ENCODE results near the gene FAM135A.
"Not testable (repeated sequence)": the region's sequence is repeated elsewhere in the genome, so short reads cannot be mapped to it uniquely, and the experiment has no call there.

The FAM135A gene

GRCh38 chr6:70396796-70397729, 16.2 kb upstream of the FAM135A start:
- no peak for DNase-seq (ENCODE audit: low read depth)

DNA sequence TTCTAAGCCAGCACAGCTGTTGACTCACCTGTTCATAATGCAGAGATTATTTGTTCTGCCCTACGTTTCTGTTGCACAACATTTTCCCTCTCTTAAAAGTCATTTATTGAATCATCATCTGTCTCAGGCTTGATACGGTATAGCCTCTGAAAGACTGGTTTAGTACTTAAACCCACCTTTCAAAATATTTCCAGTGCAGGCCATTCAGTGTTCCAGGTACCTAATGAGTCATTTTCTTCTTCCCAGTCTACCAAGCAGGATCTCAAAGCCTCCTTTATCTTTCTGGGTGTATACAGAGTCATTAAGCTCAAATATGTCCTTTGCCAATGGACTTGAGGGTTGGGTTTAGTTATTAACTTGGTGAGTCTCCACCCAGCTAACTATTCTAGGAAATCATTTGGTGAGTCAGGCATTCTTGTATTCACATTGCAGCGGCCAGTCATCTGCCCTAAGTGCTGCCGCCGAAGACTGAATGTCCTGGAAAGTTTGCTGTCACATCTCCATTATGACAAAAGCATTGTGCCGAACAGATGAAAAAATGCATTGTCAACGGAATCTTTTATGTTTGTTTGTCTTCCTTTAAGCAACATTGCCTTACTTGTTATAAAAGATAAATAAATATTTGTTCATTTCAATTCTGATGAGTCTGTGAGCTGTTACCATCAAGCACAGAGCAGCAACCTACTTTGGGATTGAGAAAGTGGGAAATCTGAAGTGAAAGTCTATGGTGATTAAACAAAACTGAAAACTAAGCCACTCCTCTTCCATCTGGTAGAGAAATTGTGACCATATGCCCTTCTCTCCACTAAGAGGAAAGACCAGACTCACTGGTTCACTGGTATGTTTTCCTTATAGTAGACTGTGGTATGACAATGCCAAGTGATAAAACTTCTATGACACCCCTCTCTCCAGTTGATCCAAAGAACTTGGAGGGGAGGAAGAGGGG, 14.3 kb upstream of the FAM135A start:
- DNase-seq (ENCODE audit: low read depth), result no peak

GRCh38 chr6:70404658-70405057, 8.7 kb upstream of the FAM135A start:
- no peak for DNase-seq (ENCODE audit: low read depth)

GRCh38 chr6:70409216-70409615, 4.1 kb upstream of the FAM135A start:
- DNase-seq (ENCODE audit: low read depth), result no peak

- no peak for DNase-seq (ENCODE audit: low read depth)
These were observed 1.6 kb upstream of the FAM135A start for GRCh38 chr6:70411542-70412251.

DNA sequence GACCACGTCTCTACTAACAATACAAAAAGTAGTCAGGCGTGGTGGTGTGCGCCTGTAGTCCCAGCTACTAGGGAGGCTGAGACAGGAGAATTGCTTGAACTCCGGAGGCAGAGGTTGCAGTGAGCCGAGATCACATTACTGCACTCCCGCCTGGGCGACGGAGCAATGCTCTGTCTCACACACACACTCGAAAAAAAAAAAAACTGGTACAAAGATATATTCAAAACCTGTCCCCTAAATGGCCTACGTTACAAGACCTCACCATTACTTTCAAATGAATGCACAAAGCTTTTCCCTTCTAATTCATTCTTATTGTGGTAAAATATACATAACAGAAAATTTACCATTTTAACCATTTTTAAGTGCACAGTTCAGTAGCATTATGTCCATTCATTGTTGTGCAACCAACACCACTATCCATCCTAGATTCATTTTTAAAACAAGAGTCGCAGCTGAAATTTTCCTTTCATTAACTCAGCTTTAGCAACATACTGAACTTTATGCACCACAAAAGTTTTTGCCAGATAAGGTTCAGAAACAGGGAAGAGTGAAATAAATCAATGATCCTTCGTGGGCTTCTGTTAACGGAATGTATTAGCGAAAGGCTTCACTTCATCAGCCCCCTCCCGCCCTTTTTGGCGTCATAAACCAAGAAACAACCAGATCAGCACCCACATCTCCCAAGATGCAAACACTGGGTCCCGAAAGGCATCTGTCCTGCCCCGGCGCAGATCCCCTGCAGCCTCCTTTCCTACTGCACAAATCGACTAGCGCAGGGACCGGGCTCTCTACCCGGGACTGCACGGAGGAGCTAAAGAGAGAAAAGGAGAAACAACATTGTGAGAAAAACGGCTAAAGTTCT, 825 bp upstream of the FAM135A start:
- no peak for DNase-seq (ENCODE audit: low read depth)

DNA sequence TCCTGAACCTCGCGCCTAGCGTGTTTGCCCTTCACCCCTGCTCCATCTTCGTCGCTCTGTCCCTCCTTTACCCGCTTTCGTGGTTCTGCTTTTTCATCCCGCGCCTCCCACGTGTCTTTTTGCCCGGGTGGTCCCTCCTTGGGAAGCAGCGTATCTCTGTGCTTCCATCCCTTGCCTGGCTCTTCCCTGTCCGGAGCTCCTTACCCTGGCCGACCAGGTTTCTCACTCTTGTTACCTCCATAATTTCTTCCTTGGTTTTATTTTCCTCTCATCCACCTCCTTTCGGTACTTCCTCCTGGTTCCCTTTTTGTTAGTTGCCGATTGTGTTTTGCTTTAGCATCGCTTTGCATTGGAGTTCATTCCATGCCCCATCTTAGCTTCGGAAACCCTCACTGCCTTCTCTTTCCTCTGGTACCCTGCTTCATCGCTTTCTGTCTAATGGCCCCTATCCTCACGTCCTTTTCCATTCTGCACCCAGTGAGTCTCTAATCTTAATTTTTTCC, 735 bp downstream of the FAM135A start:
- DNase-seq (ENCODE audit: low read depth), result no peak

- DNase-seq (ENCODE audit: low read depth), result no peak
These were observed 1.5 kb downstream of the FAM135A start for GRCh38 chr6:70414813-70415212.

GRCh38 chr6:70415247-70415646, 1.9 kb downstream of the FAM135A start:
- DNase-seq (ENCODE audit: low read depth), result no peak

GRCh38 chr6:70415660-70416059, 2.4 kb downstream of the FAM135A start:
- no peak for DNase-seq (ENCODE audit: low read depth)

GRCh38 chr6:70421509-70421908, 8.2 kb downstream of the FAM135A start:
- no peak for DNase-seq (ENCODE audit: low read depth)

- no peak for DNase-seq (ENCODE audit: low read depth)
These were observed 10.2 kb downstream of the FAM135A start for GRCh38 chr6:70423189-70424134.

- no peak for DNase-seq (ENCODE audit: low read depth)
These were observed 11.0 kb downstream of the FAM135A start for GRCh38 chr6:70424291-70424690.

GRCh38 chr6:70436320-70436719, 23.0 kb downstream of the FAM135A start:
- no peak for DNase-seq (ENCODE audit: low read depth)

DNA sequence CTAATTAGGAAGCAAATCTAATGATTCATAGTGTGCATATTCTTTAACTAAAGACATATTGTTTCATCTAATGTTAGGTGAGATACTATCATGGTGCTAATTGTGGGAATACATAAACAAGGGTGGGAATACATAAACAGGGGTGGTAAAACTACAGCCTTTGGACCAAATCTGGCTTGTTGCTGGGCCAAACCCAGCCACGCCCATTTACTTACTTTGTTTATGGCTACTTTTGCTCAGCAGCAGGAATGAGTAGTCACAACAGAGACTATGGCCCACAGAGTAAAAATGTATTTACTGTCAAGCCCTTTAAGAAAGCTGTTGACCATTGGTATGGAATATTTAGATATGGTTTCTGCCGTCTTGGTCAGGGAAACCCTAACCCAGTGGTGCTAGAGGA, 31.7 kb downstream of the FAM135A start:
- DNase-seq (ENCODE audit: low read depth), result no peak

DNA sequence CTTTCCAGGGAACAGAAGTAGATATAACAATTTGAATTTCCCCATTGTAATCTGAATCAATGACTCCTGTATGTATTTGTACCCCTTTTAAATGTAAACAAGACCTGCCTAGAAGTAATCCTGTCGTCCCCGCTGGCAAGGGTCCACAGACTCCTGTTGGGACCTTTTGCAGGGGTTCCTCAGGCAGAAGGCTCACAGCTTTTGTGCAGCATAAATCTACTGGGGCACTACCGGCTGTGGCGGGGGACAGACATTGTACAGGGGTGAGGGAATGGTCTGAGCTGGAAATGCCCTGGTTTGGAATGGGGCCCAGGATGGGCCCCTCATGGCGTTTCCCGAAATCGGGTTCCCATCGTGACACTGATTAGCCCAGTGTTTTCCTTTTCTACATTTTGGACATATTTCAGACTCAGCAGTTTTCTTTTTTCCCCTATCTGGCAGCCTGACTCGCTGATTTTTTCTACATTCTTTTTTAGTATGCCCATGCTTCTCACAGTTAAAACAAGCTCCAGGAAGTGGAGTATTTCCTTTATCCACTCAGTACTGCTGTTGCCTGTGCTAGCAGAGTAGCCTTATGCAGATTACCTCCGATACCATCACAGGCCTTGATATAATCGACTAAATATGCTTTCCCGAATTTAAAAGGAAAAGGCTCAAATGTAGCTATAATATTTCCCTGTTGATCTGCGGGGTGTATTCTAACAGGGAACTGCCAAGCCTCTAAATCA, 34.2 kb downstream of the FAM135A start:
- not testable (repeated sequence) for DNase-seq (ENCODE audit: low read depth)

DNA sequence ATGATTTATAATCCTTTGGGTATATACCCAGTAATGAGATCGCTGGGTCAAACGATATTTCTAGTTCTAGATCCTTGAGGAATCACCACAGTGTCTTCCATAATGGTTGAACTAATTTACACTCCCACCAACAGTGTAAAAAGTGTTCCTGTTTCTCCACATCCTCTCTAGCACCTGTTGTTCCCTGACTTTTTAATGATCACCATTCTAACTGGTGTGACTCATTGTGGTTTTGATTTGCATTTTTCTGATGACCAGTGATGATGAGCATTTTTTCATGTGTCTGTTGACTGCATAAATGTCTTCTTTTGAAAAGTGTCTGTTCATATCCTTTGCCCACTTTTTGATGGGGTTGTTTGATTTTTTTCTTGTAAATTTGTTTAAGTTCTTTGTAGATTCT, 40.6 kb downstream of the FAM135A start:
- not testable (repeated sequence) for DNase-seq (ENCODE audit: low read depth)

DNA sequence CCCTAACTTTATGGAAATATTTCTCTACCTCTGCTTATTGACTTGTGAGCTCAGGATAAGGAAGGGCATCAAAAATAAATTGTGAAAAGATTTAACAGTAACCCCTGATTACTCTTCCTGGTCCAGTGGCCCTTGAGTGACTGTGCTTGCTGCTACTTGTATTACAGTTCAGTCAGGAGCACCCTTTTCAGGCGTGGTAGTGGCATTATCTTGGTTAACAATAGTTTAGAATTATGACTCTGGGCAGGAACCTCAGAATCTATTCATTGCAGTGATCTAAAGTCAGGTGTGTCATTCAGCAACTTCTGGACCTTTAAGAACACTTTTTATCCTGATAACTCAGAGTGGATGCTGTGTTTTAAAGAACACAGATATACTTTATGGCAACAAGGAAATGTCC, 43.4 kb downstream of the FAM135A start:
- DNase-seq (ENCODE audit: low read depth), result no peak

DNA sequence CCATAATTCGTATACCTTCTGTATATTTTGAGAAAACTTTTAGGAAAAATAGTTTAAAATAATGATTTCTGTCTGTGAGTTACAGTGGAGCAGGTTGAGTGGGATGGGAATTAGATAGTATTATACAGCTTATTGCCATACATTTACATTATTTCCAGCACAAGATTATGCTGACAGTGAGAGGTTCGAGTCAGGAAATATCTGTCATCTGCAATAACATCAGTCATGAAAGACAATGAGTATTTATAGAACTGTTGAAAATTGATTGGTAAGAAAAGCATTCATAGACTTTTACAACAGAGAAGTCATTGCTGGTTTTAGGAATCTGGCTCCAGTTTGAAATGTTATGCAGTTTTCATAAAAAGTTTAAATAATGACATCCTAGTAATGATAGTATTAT, 45.9 kb downstream of the FAM135A start:
- no peak for DNase-seq (ENCODE audit: low read depth)

Measured in stimulated activated CD8-positive, alpha-beta memory T cell treated with anti-CD3 and anti-CD28 coated beads, Interleukin-15, amount 100 ng/mL, for 1 hour (primary cell).